AG09319 (cell line): ENCODE results near the gene DYSF.

Experiments
- DNase-seq: peaks from one replicate; pipeline ENCODE4 v3.0.0-alpha.2; 2010; ENCODE audit warnings: low read depth; ENCODE audit errors: extremely low read depth
- TF ChIP-seq, protein P1 (sequence below): IDR thresholded peaks from 2 replicates; pipeline ENCODE4 v1.5.1; 2011; ENCODE audit warnings: low read depth, mild to moderate bottlenecking, inconsistent platforms, low read length, moderate library complexity

Gene DYSF

DNA sequence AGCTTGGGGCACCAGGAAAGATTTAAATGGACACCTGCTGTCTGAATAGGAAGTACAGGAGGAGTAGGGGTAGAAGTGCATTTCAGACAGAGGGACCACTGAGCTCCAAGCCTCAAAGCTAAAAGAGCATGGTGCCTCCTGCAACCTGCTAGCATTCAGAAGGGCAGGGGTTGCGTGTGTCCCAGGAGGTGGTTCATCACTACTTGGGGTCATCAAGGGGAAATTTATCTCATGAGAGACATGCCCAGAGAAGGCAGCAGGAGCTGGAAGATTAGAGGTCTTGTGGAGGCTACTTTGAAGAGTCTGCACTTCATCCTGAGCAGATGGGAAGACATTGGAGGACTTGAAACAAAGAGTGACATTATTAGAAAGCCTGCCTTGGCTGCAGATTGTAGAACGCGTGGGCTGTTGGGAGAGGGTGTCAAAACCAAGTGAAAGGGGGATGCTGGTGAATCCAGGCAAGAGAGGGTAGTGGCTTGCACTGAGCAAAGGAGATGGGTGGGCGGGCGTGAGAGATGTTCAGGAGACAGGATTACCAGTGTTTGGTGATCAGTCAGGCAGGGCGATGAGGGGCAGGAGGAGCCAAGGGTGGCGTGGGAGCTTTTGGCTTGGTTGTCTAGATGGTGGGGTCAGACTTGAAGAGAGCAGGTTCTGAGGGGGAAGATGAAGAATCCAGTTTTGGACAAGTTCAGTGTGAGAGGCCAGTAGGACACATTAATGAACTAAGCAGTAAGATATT is 154.0 kb downstream of the DYSF start:
- TF ChIP-seq, protein P1, sequence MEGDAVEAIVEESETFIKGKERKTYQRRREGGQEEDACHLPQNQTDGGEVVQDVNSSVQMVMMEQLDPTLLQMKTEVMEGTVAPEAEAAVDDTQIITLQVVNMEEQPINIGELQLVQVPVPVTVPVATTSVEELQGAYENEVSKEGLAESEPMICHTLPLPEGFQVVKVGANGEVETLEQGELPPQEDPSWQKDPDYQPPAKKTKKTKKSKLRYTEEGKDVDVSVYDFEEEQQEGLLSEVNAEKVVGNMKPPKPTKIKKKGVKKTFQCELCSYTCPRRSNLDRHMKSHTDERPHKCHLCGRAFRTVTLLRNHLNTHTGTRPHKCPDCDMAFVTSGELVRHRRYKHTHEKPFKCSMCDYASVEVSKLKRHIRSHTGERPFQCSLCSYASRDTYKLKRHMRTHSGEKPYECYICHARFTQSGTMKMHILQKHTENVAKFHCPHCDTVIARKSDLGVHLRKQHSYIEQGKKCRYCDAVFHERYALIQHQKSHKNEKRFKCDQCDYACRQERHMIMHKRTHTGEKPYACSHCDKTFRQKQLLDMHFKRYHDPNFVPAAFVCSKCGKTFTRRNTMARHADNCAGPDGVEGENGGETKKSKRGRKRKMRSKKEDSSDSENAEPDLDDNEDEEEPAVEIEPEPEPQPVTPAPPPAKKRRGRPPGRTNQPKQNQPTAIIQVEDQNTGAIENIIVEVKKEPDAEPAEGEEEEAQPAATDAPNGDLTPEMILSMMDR: no peak
- DNase-seq: no peak

DNA sequence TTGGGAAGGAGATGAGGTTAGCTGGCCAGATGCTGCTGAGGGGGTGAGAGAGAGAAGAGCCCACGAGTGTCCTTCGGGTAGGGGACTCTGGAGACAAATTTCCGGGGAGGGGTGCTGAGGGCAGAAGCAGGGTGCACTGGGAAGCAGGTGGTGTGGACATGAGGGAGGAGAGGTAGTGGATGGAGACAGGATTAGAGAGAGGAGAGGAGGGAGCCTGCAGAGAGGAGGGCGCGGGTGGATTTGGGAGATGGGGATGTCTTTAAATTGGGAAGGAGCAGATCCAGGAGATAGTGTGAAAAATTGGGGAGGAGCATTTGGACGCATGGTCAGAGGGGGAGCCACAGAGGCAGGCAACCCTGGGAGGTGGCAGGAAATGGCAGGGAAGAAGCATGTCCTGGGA is 154.7 kb downstream of the DYSF start:
- no peak for DNase-seq
- TF ChIP-seq, protein P1: no peak

DNA sequence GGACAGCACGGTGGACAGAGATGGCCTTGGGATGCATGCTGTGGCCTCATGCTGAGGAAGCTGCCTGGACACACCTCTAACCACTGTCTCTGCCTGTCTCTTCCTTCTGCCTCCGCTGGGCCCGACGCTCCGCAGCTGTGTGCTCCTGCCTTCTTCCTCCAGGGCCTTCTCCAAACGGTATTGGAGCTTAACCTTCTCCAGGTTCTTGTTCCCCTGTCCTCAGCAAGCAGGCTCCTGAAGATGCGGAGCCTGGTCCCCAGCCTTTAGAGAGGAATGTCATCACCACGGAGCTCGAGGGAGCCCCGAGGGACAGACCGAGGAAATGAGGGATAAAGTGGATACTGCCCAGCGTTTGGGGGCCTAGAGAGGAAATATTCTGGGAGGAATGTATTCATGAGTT is 155.1 kb downstream of the DYSF start:
- TF ChIP-seq, protein P1: no peak
- no peak for DNase-seq

DNA sequence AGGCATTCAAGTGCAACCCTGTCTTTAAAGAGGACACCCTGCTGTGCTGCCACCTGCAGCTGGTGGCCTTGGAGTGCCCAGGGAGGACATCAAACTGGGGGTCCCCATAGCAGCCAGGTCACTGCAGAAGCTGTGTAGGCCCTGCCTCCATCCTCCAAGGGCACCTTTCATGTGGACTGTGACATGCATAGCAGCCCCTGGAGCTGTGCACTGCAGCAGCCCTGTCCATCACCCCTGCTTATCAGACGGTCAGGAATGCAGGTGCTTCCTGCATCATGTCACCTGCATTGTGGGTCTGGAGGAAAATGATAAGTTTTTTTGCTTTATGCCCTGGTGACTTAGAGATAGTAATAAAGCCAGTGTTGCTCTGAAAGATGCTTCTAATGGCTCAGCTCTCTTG is 155.7 kb downstream of the DYSF start:
- no peak for DNase-seq
- TF ChIP-seq, protein P1: no peak

DNA sequence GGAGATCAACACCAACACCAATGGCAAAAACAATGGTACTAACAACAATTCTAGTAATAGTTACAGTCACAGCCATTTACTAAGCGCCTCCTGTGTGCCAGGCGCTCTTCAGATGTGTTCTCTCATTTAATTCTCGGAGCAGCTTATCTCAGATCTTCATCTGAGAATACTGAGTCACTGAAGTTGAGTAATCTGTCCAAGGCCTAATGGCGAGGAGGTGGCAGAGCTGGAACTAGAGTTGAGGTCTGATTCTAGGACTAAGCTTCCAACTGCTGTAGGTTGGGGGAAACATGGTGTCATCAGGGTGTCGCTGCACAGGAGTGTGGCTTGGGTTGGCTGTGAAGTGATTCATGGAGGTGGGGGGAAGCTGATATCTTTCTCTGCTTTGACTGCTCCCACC is 156.1 kb downstream of the DYSF start:
- TF ChIP-seq, protein P1: no peak
- DNase-seq: no peak

DNA sequence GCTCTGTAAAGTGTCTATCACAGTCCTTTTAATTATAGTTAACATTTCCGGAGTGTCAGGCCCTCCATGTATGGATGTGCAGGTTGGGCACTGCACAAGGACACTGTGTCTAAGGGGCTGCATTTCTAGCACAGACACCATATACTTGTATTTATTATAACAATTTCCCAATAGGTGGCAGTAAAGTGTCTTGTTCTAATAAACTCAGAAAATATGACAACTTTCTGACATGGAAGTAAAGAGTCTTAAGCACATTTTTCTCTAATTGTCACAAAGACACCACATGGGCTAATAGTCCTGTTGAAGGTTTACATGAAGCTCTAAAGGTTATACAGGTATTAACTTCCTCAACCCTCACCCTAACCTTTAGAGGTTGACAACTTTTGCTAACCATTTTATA is 156.6 kb downstream of the DYSF start:
- TF ChIP-seq, protein P1: peak; percentile 29
- peak; percentile 10 for DNase-seq

DNA sequence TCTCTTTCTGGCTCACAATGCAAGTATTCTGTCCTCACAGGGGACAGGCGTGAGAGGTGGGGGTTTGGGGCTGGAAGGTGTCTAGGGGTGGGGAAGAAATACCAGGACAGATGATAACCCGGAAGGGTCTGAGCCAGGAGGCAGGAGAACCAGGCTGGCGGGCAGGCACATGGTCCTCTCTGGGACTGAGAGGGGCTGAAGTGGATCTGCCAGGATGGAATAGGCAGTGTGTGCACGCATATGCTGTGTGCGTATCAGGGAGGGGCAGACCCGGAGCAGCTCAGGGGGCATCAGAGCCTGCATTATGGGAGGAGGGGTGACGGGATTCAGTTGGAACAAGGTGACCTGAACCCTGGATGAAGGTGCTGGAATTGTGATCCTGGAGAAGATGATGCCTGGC is 157.3 kb downstream of the DYSF start:
- TF ChIP-seq, protein P1: no peak
- no peak for DNase-seq
